ENCODE results near the gene ZNF784. TPM values are rescaled to one million over a fixed set of nuclear protein-coding genes. Genes with fewer than 3 reads are reported as not detected.
A peak's percentile ranks its signal among the peaks of the same experiment; 100 is the strongest.

Gene ZNF784
- total and polyA plus RNA-seq, 2 of the 13 experiments (the other 11 are each of a cell fraction or from before 2014, with no cell fraction given): 4.1 to 4.2 TPM

- TF ChIP-seq BCL3 (CRISPR knock-in tag; IDR thresholded peaks at IDR 0.05): no peak
- TF ChIP-seq ZNF276 (CRISPR knock-in tag; IDR thresholded peaks at IDR 0.05; ENCODE audit: low read depth): no peak
- TF ChIP-seq ZXDC (CRISPR knock-in tag; IDR thresholded peaks at IDR 0.05): no peak
- TF ChIP-seq HOXA5 (CRISPR knock-in tag; IDR thresholded peaks at IDR 0.05): no peak
- no peak for TF ChIP-seq ZNF468 (CRISPR knock-in tag; IDR thresholded peaks at IDR 0.05)
- no peak for TF ChIP-seq ZNF383 (CRISPR knock-in tag; IDR thresholded peaks at IDR 0.05; ENCODE audit: borderline replicate concordance)
- TF ChIP-seq ZNF616 (CRISPR knock-in tag; IDR thresholded peaks at IDR 0.05; ENCODE audit: low read depth): no peak
- TF ChIP-seq ZNF841 (CRISPR knock-in tag; IDR thresholded peaks at IDR 0.05; ENCODE audit: borderline replicate concordance): no peak
- TF ChIP-seq ZNF121 (CRISPR knock-in tag; IDR thresholded peaks at IDR 0.05): no peak
- no peak for TF ChIP-seq ZSCAN22 (CRISPR knock-in tag; IDR thresholded peaks at IDR 0.05)
- no peak for TF ChIP-seq RBAK (CRISPR knock-in tag; IDR thresholded peaks at IDR 0.05)
- TF ChIP-seq RELA (CRISPR knock-in tag; IDR thresholded peaks at IDR 0.05): no peak
- TF ChIP-seq SRSF9 (IDR thresholded peaks at IDR 0.05; ENCODE audit: borderline replicate concordance, insufficient read depth, low read depth, low read length, poor library complexity, severe bottlenecking): no peak
- no peak; the same call in 1 of the 2 replicates for TF ChIP-seq TAF1 (CRISPR knock-in tag; IDR thresholded peaks at IDR 0.05)
- TF ChIP-seq PRPF4 (IDR thresholded peaks at IDR 0.05; ENCODE audit: low read depth, low read length, poor library complexity, severe bottlenecking): no peak
- no peak for TF ChIP-seq TP53 (CRISPR knock-in tag; conservative IDR thresholded peaks at IDR 0.05)
- no peak for TF ChIP-seq HINFP (CRISPR knock-in tag; IDR thresholded peaks at IDR 0.05; ENCODE audit: low read depth)
- no peak for TF ChIP-seq HCFC1 (IDR thresholded peaks at IDR 0.05; ENCODE audit: low read depth, low read length)
- TF ChIP-seq ZNF282 (IDR thresholded peaks at IDR 0.05; ENCODE audit: partially characterized antibody): no peak
- no peak for TF ChIP-seq TERF1 (CRISPR knock-in tag; IDR thresholded peaks at IDR 0.05)
- TF ChIP-seq ZNF333 (CRISPR knock-in tag; IDR thresholded peaks at IDR 0.05; ENCODE audit: borderline replicate concordance): no peak
- TF ChIP-seq MAF1 (CRISPR knock-in tag; IDR thresholded peaks at IDR 0.05; ENCODE audit: borderline replicate concordance): 0 out of 2 replicates have a peak, but pooled peaks have one; percentile 12
- no peak for TF ChIP-seq ZNF460 (CRISPR knock-in tag; IDR thresholded peaks at IDR 0.05; ENCODE audit: borderline replicate concordance)
Observed at GRCh38 chr19:55655648-55656040, 31.3 kb upstream of the ZNF784 start (continued).

All from HepG2 (cell line).